Middle frontal gyrus (tissue), 1 donor: Measurements from ENCODE around the gene HEBP1.

Source experiments
- DNase-seq: peaks from one replicate; pipeline ENCODE4 v3.0.0-alpha.2; 2015; ENCODE audit warnings: low spot score; ENCODE audit errors: extremely low spot score

HEBP1 gene

GRCh38 chr12:13023811-13024530 lies 23.9 kb upstream of the HEBP1 start:
- DNase-seq, result no peak

- DNase-seq, result no peak
These were observed 22.8 kb upstream of the HEBP1 start for GRCh38 chr12:13022851-13023271.

- no peak for DNase-seq
These were observed 11.0 kb upstream of the HEBP1 start for GRCh38 chr12:13011098-13011497.

- no peak for DNase-seq
These were observed 8.8 kb upstream of the HEBP1 start for GRCh38 chr12:13008741-13009380.

GRCh38 chr12:13007496-13008233 lies 7.6 kb upstream of the HEBP1 start:
- DNase-seq, result no peak

- no peak for DNase-seq
These were observed 5.6 kb upstream of the HEBP1 start for GRCh38 chr12:13005649-13006048.

- DNase-seq, result no peak
These were observed 4.9 kb upstream of the HEBP1 start for GRCh38 chr12:13004986-13005385.

- no peak for DNase-seq
These were observed 4.3 kb upstream of the HEBP1 start for GRCh38 chr12:13004361-13004760.

GRCh38 chr12:13002301-13003097 lies 2.4 kb upstream of the HEBP1 start:
- no peak for DNase-seq

GRCh38 chr12:13001775-13002040 lies 1.6 kb upstream of the HEBP1 start:
- DNase-seq, result no peak

- DNase-seq, result no peak
These were observed 1.1 kb upstream of the HEBP1 start for GRCh38 chr12:13000925-13001774.

GRCh38 chr12:13000616-13000924 lies 505 bp upstream of the HEBP1 start:
- DNase-seq, result no peak

GRCh38 chr12:12999271-12999958 lies 650 bp downstream of the HEBP1 start:
- no peak for DNase-seq

GRCh38 chr12:12998248-12998647 lies 1.8 kb downstream of the HEBP1 start:
- no peak for DNase-seq

- no peak for DNase-seq
These were observed 2.3 kb downstream of the HEBP1 start for GRCh38 chr12:12997734-12998133.

GRCh38 chr12:12997156-12997555 lies 2.9 kb downstream of the HEBP1 start:
- DNase-seq, result no peak

- no peak for DNase-seq
These were observed 3.9 kb downstream of the HEBP1 start for GRCh38 chr12:12996209-12996608.

- DNase-seq, result no peak
These were observed 5.0 kb downstream of the HEBP1 start for GRCh38 chr12:12995088-12995487.

- no peak for DNase-seq
These were observed 6.7 kb downstream of the HEBP1 start for GRCh38 chr12:12993367-12993766.

- DNase-seq, result no peak
These were observed 7.5 kb downstream of the HEBP1 start for GRCh38 chr12:12992418-12993130.
